ENCODE data around the gene FAM151A.
A peak's percentile ranks its signal among the peaks of the same experiment; 100 is the strongest.

Gene FAM151A

DNA sequence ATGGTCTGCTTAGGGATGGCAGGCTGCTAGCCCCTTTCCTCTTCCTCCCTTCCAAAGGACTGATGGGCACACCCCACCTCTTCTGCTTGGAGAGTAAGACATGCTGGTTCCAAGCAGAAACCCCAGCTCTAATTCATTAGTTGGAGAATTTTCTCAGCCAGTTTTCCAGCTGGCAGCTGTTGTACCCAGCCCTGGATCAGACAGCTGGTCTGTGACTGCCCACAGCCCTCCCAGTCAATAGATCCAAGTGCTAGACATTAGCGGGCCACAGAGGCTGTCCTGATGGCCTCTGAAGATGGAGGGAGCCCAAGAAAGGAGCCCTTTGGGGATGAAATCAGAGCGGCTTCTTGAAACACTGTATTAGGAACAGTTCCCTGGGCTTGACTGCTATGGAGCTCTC is 39.5 kb downstream of the FAM151A start:
- no peak overlapping the region for H3K4me3 ChIP-seq (ENCODE audit: low read depth, low read length)
- no peak for DNase-seq (ENCODE audit: low read depth)
- TF ChIP-seq, protein P1, sequence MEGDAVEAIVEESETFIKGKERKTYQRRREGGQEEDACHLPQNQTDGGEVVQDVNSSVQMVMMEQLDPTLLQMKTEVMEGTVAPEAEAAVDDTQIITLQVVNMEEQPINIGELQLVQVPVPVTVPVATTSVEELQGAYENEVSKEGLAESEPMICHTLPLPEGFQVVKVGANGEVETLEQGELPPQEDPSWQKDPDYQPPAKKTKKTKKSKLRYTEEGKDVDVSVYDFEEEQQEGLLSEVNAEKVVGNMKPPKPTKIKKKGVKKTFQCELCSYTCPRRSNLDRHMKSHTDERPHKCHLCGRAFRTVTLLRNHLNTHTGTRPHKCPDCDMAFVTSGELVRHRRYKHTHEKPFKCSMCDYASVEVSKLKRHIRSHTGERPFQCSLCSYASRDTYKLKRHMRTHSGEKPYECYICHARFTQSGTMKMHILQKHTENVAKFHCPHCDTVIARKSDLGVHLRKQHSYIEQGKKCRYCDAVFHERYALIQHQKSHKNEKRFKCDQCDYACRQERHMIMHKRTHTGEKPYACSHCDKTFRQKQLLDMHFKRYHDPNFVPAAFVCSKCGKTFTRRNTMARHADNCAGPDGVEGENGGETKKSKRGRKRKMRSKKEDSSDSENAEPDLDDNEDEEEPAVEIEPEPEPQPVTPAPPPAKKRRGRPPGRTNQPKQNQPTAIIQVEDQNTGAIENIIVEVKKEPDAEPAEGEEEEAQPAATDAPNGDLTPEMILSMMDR (IDR thresholded peaks at IDR 0.05; ENCODE audit: control insufficient read depth, extremely low read depth, insufficient read depth) = no peak

DNA sequence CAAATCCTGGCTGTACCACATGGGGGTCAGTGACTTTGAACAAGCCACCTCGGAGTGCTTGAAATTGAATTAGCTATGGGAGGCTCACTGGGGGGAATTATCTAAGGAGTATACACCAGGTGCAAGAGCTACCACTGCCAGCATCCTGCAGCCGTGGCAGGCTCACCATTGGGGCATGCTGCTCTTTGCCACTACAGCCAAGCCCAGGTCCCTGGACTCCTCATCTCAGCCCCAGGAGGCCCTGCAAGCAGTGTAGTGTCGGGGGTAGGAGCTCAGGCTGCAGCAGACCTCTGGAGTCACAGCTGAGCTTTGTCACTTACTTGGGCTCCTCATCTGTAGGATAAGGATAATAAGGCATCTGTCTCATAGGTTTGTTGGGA is 40.0 kb downstream of the FAM151A start:
- DNase-seq (ENCODE audit: low read depth) = no peak
- TF ChIP-seq, protein P1 (IDR thresholded peaks at IDR 0.05; ENCODE audit: control insufficient read depth, extremely low read depth, insufficient read depth) = no peak
- no peak overlapping the region for H3K4me3 ChIP-seq (ENCODE audit: low read depth, low read length)

DNA sequence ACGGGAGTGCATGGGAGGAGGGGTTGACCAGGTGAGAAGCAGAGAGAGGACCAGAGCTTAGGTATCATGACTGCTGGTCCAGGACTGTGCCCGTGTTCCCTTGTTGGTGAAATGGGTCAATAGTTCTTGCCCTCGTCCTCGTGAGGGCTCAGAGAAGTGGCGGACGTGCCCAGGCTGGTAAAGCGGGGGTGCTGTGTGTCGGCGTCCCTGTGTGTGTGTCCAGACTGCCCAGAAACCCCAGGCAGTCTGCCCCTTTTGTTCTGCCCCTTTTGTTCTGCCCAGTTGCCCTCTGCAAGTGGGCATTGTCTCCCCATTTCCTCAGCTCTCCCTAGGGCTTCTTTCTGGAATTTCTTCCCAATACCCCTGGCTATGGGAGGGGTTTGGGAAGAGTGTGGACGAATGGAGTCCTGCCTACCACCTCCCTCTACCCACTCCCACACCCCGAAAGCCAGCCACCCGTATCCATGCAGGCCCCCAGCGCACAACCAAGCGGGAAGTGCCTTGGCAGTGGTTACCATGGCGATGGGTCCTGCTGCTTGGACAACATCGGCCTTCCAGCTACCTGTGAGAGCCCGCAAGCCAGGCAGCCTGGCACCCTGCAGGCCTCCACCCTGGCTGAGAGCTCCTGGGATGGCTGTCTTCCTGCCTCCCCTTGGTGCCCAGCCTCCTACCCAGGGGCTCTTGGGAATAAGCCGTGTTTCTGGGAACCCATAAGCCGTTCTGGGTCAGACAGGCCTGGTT is 40.6 kb downstream of the FAM151A start:
- no peak overlapping the region for H3K4me3 ChIP-seq (ENCODE audit: low read depth, low read length)
- DNase-seq (ENCODE audit: low read depth) = no peak
- TF ChIP-seq, protein P1 (IDR thresholded peaks at IDR 0.05; ENCODE audit: control insufficient read depth, extremely low read depth, insufficient read depth) = no peak

DNA sequence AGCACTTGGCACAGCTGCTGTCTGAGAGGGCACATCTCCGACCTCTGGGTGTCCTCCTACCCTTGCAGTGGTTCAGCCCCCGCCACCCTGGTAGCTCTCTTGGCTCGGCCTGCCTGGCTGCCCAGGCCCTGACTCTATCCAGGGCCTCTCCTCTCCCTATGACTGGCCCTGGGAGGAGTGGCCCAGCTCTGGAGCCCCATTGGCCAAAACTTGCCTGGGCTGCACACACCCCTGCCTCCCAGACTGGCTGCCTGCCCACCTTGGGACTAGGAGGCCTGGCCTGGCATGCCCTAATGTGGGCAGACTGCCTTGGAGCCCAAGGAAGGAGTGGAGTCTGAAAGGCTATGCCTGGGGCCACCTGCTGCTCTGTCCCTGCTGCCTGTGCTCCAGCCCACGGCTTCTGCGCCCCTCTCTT is 41.7 kb downstream of the FAM151A start:
- TF ChIP-seq, protein P1 (IDR thresholded peaks at IDR 0.05; ENCODE audit: control insufficient read depth, extremely low read depth, insufficient read depth) = no peak
- H3K4me3 ChIP-seq (ENCODE audit: low read depth, low read length) = no peak overlapping the region
- DNase-seq (ENCODE audit: low read depth) = peak; percentile 97

DNA sequence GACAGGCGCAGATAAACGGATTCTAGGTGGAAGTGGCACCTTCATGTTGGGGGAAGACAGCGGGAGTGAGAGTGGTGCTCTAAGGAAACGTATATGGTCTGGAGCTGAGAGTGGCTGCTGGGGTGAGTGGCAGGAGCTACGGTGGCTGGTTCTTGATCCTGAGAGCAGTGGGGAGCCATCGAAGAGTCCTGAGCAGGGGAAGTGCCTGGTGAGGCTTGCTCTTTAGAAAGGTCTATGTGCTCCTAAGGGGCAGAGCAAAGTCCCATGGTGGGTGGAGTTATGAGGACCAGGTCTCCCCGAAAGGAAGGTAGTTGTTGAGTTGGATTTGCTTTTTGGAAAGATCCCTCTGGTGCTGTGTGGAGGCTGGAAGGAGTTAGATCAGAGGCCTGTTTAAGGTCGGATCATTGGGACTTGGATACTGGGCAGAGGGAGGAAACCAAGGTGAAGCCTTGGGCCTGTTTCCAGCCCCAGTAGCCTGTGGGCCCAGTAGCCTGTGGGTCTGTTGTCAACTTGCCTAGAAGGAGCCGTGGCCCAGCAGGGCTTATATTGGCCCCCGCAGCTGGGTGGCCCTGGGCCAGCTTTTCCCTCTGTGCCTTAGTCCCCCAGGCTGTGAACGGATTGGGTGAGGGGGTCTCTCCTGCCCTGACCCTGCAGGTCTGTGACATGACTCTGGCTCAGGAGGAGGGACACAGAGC is 42.3 kb downstream of the FAM151A start:
- no peak overlapping the region for H3K4me3 ChIP-seq (ENCODE audit: low read depth, low read length)
- TF ChIP-seq, protein P1 (IDR thresholded peaks at IDR 0.05; ENCODE audit: control insufficient read depth, extremely low read depth, insufficient read depth) = no peak
- no peak for DNase-seq (ENCODE audit: low read depth)

DNA sequence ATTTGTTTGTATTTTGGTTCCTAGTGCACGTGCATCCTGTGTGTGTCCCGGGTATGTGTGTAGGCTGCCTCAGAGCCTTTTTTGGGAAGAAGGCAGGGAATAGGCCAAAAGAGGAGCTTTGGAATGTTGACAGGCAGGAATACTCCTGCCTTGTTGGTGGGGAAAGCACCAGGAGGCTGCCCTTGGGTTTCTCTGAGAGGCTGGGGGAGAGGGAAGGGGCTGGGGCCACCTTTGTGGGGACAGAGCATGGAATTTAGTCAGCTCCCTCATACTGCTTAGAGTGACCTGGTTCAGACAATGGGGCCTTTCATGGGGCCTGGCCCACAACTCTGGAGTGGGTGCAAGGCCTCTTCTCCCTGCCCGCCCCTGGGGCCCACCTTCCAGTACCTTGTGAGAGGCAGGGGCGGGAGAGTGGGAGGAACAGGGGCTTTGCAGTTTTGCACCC is 44.0 kb downstream of the FAM151A start:
- TF ChIP-seq, protein P1 (IDR thresholded peaks at IDR 0.05; ENCODE audit: control insufficient read depth, extremely low read depth, insufficient read depth) = no peak
- H3K4me3 ChIP-seq (ENCODE audit: low read depth, low read length) = no peak overlapping the region

More for the DNA sequence above, 44.0 kb downstream of the FAM151A start:
- DNase-seq (ENCODE audit: low read depth) = no peak
